AG04450 (cell line): Measurements from ENCODE around the gene SLC37A2. TPM values are rescaled to one million over a fixed set of nuclear protein-coding genes. Genes with fewer than 3 reads are reported as not detected.

ENCODE experiments used
- CTCF ChIA-PET: fragments of 300-600, 350-600 bp; formaldehyde crosslinking; extraction: SDS; loops from one replicate; lab custom pipeline; 2022; ENCODE audit warnings: antibody characterized with exemption, inconsistent platforms; lab: Charles Lee
- POLR2A ChIA-PET: fragments of 350-600 bp; formaldehyde crosslinking; extraction: SDS; loops from one replicate; lab custom pipeline; 2021; ENCODE audit warnings: antibody characterized with exemption, inconsistent platforms; lab: Yijun Ruan, JAX
- DNase-seq: peaks from one replicate; pipeline ENCODE4 v3.0.0-alpha.2; 2011; ENCODE audit warnings: low read depth, low spot score
- H3K27ac ChIP-seq: one replicate; pipeline ENCODE4 v1.5.1; 2012; ENCODE audit warnings: low read depth, low read length, control low read depth
- H3K27me3 ChIP-seq: one replicate; pipeline ENCODE4 v1.6.0; 2012; ENCODE audit warnings: low read length; ENCODE audit not compliant: control insufficient read depth, insufficient read depth
- H3K4me3 ChIP-seq: 2 replicates; pipeline ENCODE4 v1.5.1; 2011; ENCODE audit warnings: mild to moderate bottlenecking, low read depth, low read length, control low read depth
- H3K9me3 ChIP-seq: 2 replicates; pipeline ENCODE4 v1.5.1; 2012; ENCODE audit warnings: low read length; ENCODE audit not compliant: control insufficient read depth, insufficient read depth
- polyA plus RNA-seq: library from polyadenylated mRNA; depleted of rRNA; stranded (reverse); fragments of >200 nt; gene quantifications from 2 replicates; pipeline ENCODE4 v1.2.3, GENCODE V29; 2011
- TF ChIP-seq, protein P1 (sequence below): IDR thresholded peaks from 2 replicates; pipeline ENCODE4 v1.5.1; 2011; ENCODE audit warnings: low read depth, low read length, control low read depth, inconsistent platforms

SLC37A2 gene
- polyA plus RNA-seq, 1 experiment = 0.79 TPM

DNA sequence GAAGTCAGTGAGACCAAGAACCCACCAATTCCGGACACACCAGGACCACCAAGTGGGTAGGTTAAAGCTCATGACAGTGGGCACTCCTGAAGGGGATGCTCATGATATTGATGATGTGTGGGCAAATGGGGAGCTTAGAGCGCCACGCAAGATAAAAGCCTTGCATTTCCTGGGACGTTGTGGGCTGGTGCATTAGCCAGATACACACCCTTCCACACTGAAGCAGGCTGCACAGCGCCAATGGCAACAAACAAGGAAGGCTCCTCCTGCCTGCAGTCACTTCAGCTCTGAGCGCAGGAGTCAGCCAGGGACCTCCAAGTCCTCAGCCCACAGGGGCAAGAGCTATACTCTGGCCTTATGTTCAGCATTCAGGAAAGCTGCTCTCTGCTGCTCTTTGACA is 27.7 kb downstream of the SLC37A2 start:
- no peaks in the 10 kb centered on the region for H3K9me3 ChIP-seq
- ChIA-PET POLR2A (interaction anchor here (0.8 to 1.6 kb wide), 2 partner anchors 21 to 51 kb away, joined by 3 to 4 read pairs; partner anchors contain the start of gene TMEM218), CTCF (interaction anchor here (0.6 to 6.7 kb wide), 50 partner anchors 9 to 788 kb away, joined by 3 to 185 read pairs (median 6); partner anchors contain the start of genes CCDC15, PKNOX2, SLC37A2 and TMEM218)
- H3K27me3 ChIP-seq = no peaks in the 10 kb centered on the region
- no peak for DNase-seq
- TF ChIP-seq, protein P1, sequence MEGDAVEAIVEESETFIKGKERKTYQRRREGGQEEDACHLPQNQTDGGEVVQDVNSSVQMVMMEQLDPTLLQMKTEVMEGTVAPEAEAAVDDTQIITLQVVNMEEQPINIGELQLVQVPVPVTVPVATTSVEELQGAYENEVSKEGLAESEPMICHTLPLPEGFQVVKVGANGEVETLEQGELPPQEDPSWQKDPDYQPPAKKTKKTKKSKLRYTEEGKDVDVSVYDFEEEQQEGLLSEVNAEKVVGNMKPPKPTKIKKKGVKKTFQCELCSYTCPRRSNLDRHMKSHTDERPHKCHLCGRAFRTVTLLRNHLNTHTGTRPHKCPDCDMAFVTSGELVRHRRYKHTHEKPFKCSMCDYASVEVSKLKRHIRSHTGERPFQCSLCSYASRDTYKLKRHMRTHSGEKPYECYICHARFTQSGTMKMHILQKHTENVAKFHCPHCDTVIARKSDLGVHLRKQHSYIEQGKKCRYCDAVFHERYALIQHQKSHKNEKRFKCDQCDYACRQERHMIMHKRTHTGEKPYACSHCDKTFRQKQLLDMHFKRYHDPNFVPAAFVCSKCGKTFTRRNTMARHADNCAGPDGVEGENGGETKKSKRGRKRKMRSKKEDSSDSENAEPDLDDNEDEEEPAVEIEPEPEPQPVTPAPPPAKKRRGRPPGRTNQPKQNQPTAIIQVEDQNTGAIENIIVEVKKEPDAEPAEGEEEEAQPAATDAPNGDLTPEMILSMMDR = no peak
- no peak overlapping the region for H3K4me3 ChIP-seq
- H3K27ac ChIP-seq = no peak overlapping the region

DNA sequence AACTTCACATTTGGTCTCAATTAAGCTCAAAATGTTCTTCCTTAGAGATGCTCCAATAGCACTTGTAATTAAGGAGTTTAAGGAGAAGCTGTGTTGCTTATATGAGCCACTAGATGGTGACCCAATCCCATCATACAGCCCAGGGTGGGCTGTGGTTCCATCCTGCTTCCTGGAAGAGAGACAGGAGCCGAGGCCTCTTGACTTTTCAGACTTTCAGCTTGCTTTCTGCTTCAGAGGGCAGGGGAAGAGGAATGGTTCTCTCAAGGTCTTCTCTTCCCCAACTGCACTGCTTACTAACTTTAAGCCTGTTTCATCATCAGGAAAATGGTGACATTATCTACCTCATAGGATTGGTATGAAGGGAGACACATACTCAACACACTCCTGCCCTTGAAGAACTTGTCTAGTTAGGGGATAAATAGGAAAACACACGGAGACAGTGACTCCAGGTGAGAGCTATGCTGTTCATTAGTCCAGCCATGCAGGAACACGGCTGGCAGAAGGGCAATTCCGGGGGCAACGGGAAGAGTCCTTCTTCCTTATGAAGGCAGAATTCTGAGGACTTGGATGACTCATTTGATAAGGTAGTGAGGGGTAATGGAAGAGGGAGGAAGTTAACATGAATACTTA is 28.3 kb downstream of the SLC37A2 start:
- no peak overlapping the region for H3K4me3 ChIP-seq
- H3K9me3 ChIP-seq = no peaks in the 10 kb centered on the region
- POLR2A ChIA-PET = interaction anchor here (0.8 to 1.6 kb wide), 2 partner anchors 20 to 50 kb away, joined by 3 to 4 read pairs; partner anchors contain the start of gene TMEM218
- H3K27ac ChIP-seq = peak overlapping the region; percentile 52
- DNase-seq = peak; percentile 58
- CTCF ChIA-PET = interaction anchor here (0.6 to 6.7 kb wide), 51 partner anchors 9 to 787 kb away, joined by 3 to 185 read pairs (median 5); partner anchors contain the start of genes CCDC15, PKNOX2, SLC37A2 and TMEM218
- TF ChIP-seq, protein P1 = peak; percentile 80
- no peaks in the 10 kb centered on the region for H3K27me3 ChIP-seq

DNA sequence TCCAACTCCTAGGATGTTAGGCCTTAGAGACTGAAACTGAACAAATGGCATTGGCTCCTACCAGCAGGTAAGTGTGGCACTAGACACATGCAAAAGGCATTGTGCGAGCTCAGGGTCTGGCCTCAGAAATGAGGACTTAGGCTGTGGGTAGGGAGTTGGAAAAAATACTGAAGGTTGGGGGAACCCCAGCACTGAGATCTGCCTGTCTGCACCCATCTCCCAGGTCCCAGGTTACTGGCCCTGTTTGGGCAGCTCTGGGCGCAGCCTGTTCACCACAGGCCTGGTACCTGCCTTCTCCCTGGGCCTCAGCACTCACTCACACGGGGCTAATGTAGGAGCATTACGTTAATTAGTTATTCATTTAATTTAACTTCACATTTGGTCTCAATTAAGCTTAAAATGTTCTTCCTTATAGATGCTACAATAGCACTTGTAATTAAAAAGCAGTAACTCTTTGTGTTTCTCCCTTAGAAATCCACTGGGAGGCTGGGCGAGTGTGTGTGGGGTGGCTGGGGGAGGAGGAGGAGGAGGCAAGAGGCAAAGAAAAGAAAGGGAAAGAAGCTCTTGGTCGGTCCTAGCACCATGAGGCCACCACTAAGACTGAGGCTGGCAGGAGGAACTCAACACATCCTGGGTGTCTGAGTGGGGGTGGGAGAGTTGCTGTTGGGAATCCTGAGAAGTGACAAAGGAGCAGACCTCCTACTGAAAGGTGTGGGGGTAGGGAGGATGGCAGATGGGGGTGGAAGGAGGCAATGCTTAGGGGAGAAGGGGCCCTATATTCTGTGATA is 29.0 kb downstream of the SLC37A2 start:
- TF ChIP-seq, protein P1 = no peak
- Histone ChIP-seq H3K27me3 (no peaks in the 10 kb centered on the region), H3K4me3 (no peak overlapping the region), H3K27ac (peak overlapping the region; percentile 52), H3K9me3 (no peaks in the 10 kb centered on the region)
- ChIA-PET CTCF (interaction anchor here (0.8 to 6.7 kb wide), 34 partner anchors 8 to 787 kb away, joined by 3 to 185 read pairs (median 8); partner anchors contain the start of genes CCDC15, PKNOX2 and SLC37A2), POLR2A (interaction anchor here (0.8 to 1.6 kb wide), 2 partner anchors 19 to 50 kb away, joined by 3 to 4 read pairs; partner anchors contain the start of gene TMEM218)
- DNase-seq = no peak

DNA sequence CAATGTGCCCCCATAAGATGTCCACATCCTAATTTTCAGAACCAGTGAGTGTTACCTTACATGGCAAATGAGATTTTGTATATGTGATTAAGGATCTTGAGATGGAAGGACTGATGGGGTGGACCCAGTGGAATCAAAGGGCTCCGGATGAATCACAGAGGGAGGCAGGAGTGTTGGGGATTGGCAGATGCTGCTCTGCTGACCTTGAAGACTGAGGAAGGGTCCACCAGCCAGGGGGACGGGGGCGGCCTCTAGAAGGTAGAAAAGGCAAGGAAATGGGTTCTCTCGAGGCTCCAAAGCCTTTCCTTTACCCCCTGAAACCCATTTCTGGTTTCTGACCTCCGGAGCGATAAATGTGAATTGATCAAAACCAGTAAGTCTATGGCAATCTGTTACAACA is 29.6 kb downstream of the SLC37A2 start:
- ChIA-PET CTCF (interaction anchor here (1.9 to 6.7 kb wide), 10 partner anchors 8 to 312 kb away, joined by 5 to 185 read pairs (median 18); no protein-coding TSS in a partner anchor), POLR2A (no interaction called here)
- Histone ChIP-seq H3K9me3 (no peaks in the 10 kb centered on the region), H3K27me3 (no peaks in the 10 kb centered on the region), H3K27ac (no peak overlapping the region), H3K4me3 (no peak overlapping the region)
- TF ChIP-seq, protein P1 = no peak
- DNase-seq = no peak
